OCI-LY7 (cell line): ENCODE results near the gene TLE5. TPM values are rescaled to one million over a fixed set of nuclear protein-coding genes. Genes with fewer than 3 reads are reported as not detected.

Source experiments
- BruUV-seq: library from RNA; stranded (reverse); fragments of 400-500 nt; replicated peaks from 2 replicates; lab custom pipeline; 2021; lab: Mats Ljungman, UMichigan
- CTCF ChIA-PET: fragments of 300-600 bp; sonication (Branson Sonifier 250); formaldehyde crosslinking; loops from one replicate; lab custom pipeline; 2022; ENCODE audit warnings: antibody characterized with exemption; ENCODE audit not compliant: unreplicated experiment; lab: Charles Lee
- POLR2A ChIA-PET: fragments of 300-600 bp; sonication (Branson Sonifier 250); formaldehyde crosslinking; loops from one replicate; lab custom pipeline; 2022; ENCODE audit warnings: antibody characterized with exemption; lab: Charles Lee
- DNase-seq: peaks from one replicate; pipeline ENCODE4 v3.0.0-alpha.2; 2015; ENCODE audit warnings: low spot score
- H2AFZ ChIP-seq: fragments of 200-600 bp; sonication (generic), shearing (Covaris generic); 2 replicates; pipeline ENCODE4 v1.6.1; 2014; ENCODE audit warnings: mild to moderate bottlenecking, antibody characterized with exemption, low read length, moderate library complexity
- H3K27ac ChIP-seq: fragments of 200-600 bp; sonication (generic); 2 replicates; pipeline ENCODE4 v1.5.1; 2014; ENCODE audit warnings: mixed run types, low read depth, mild to moderate bottlenecking, moderate library complexity, low read length, inconsistent platforms; ENCODE audit not compliant: poor library complexity, severe bottlenecking
- H3K36me3 ChIP-seq: fragments of 200-600 bp; sonication (generic); 2 replicates; pipeline ENCODE4 v1.6.1; 2014; ENCODE audit warnings: mild to moderate bottlenecking, antibody characterized with exemption, low read length, moderate library complexity, mixed read lengths; ENCODE audit not compliant: insufficient read depth
- H3K4me1 ChIP-seq: fragments of 200-600 bp; sonication (generic); 2 replicates; pipeline ENCODE4 v1.5.1; 2014; ENCODE audit warnings: mild to moderate bottlenecking, low read length; ENCODE audit not compliant: insufficient read depth, poor library complexity, severe bottlenecking
- H3K4me2 ChIP-seq: fragments of 200-600 bp; sonication (generic); 2 replicates; pipeline ENCODE4 v1.6.1; 2014; ENCODE audit warnings: mild to moderate bottlenecking, low read length
- H3K4me3 ChIP-seq: fragments of 200-600 bp; sonication (generic); 2 replicates; pipeline ENCODE4 v1.5.1; 2014; ENCODE audit warnings: mild to moderate bottlenecking, low read depth, low read length; ENCODE audit not compliant: poor library complexity, severe bottlenecking
- H3K79me2 ChIP-seq: fragments of 200-600 bp; sonication (generic); 2 replicates; pipeline ENCODE4 v1.6.1; 2016; ENCODE audit warnings: low read depth, mild to moderate bottlenecking, low read length, moderate library complexity, mixed read lengths; ENCODE audit not compliant: insufficient read depth
- H3K9me2 ChIP-seq: fragments of 200-600 bp; sonication (generic); 2 replicates; pipeline ENCODE4 v1.6.1; 2016; ENCODE audit warnings: mild to moderate bottlenecking, low read length, mixed read lengths; ENCODE audit not compliant: insufficient read depth
- H3K9me3 ChIP-seq: fragments of 200-600 bp; sonication (generic); 2 replicates; pipeline ENCODE4 v1.6.1; 2014; ENCODE audit warnings: mild to moderate bottlenecking, mixed run types, low read length, mixed read lengths
- H4K20me1 ChIP-seq: fragments of 200-600 bp; sonication (generic); 2 replicates; pipeline ENCODE4 v1.6.1; 2014; ENCODE audit warnings: mild to moderate bottlenecking, antibody characterized with exemption, low read length, moderate library complexity, mixed read lengths; ENCODE audit not compliant: insufficient read depth
- CTCF ChIP-seq: fragments of 200-600 bp; sonication (generic); conservative IDR thresholded peaks from 2 replicates; pipeline ENCODE4 v1.5.1; 2014; ENCODE audit warnings: mild to moderate bottlenecking, antibody characterized with exemption, low read length, moderate library complexity, mixed read lengths
- EZH2phosphoT487 ChIP-seq: fragments of 200-600 bp; sonication (generic); IDR thresholded peaks from 2 replicates; pipeline ENCODE4 v1.6.1; 2018; ENCODE audit warnings: low read depth, borderline replicate concordance, mild to moderate bottlenecking, mixed run types, antibody characterized with exemption, low read length, moderate library complexity, mixed read lengths
- intact Hi-C: fragments of 100-400 bp; cut with micrococcal nuclease; formaldehyde crosslinking; loops from one replicate; pipeline ENCODE4 v1.10.0; 2022; ENCODE audit not compliant: unreplicated experiment
- total RNA-seq, 2 experiments: library from RNA; depleted of rRNA in 1 of 2; stranded (reverse); fragments of >200 nt in 1 of 2; shearing (Covaris generic) in 1 of 2; gene quantifications; 2 replicates each; pipeline ENCODE4 v1.2.3, GENCODE V29; 2014 to 2022

The TLE5 gene
- total RNA-seq, 2 experiments from 2014 or later, result 376 to 424 TPM

DNA sequence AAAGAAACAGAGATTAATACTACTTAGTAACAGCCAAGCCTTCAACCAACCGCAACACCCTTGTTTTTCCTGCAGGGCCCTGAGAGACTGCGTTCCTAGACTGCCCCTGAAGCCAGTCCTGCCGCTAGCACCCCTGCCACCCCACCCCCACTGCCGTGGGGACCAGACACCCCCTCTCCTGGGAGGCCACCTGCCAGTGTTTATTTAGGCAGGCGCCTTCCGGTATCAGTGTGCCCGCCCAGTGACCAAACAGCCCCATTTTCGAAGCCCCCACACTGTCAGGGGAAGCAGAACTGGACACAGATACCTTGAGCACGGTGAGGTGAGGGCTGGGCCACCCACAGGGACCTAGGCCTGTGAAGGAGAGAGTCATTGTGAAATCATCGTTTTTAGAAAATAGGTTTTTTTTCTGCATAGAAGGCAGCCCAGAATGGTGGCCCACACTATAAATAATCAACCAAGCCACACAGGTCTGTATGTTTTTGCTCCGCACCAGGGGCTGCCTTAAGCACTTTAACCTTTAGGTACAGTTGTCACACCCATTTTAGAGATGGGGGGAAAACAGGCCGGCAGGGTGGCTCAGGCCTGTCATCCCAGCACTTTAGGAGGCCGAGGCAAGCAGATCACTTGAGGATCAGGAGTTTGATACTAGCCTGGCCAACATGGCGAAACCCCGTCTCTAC lies 3.5 kb upstream of the TLE5 start:
- Histone ChIP-seq H3K9me3 (no peaks in the 10 kb centered on the region), H2AFZ (peak overlapping the region; percentile 53; the same call in 1 of the 2 replicates), H3K4me3 (peak overlapping the region; percentile 27), H3K9me2 (no peaks in the 10 kb centered on the region), H4K20me1 (no peaks in the 10 kb centered on the region), H3K79me2 (peaks cover 10% of the 10 kb centered on the region; the same call in 1 of the 2 replicates), H3K36me3 (peaks cover 3% of the 10 kb centered on the region), H3K4me1 (peaks cover 65% of the 10 kb centered on the region), H3K4me2 (peak overlapping the region; percentile 67), H3K27ac (peak overlapping the region; percentile 92)
- DNase-seq, result peak; percentile 91
- TSS peak; percentile 79 for BruUV-seq
- CTCF ChIA-PET, result no interaction called here
- intact Hi-C loops, result loop anchor here (1.0 kb wide), 2 partner anchors 31 to 97 kb away; no protein-coding TSS in a partner anchor
- TF ChIP-seq CTCF, result no peak
- no peak for TF ChIP-seq EZH2phosphoT487
- POLR2A ChIA-PET, result interaction anchor here (0.6 to 1.8 kb wide), 4 partner anchors 30 to 1081 kb away, joined by 3 to 5 read pairs (median 4); no protein-coding TSS in a partner anchor

GRCh38 chr19:3064011-3064330 lies 1.7 kb upstream of the TLE5 start:
- POLR2A ChIA-PET, result interaction anchor here (1.2 to 1.8 kb wide), 2 partner anchors 94 to 113 kb away, joined by 5 read pairs; no protein-coding TSS in a partner anchor

More at GRCh38 chr19:3064011-3064330, 1.7 kb upstream of the TLE5 start:
- H3K79me2 ChIP-seq, result peaks cover 28% of the 10 kb centered on the region; the same call in 1 of the 2 replicates
- H2AFZ ChIP-seq, result no peak overlapping the region
- intact Hi-C loops, result no loop called here
- peak overlapping the region; percentile 92 for H3K27ac ChIP-seq
- H3K9me2 ChIP-seq, result no peaks in the 10 kb centered on the region
- no peak for DNase-seq
- TF ChIP-seq EZH2phosphoT487 (no peak), CTCF (no peak)
- H4K20me1 ChIP-seq, result no peaks in the 10 kb centered on the region
- H3K9me3 ChIP-seq, result no peaks in the 10 kb centered on the region
- H3K4me3 ChIP-seq, result no peak overlapping the region
- peaks cover 22% of the 10 kb centered on the region for H3K36me3 ChIP-seq
- CTCF ChIA-PET, result no interaction called here
- no TSS peak for BruUV-seq
- peak overlapping the region; percentile 30 for H3K4me2 ChIP-seq
- peaks cover 68% of the 10 kb centered on the region for H3K4me1 ChIP-seq
